ENCODE data around the gene GYPC. TPM values are rescaled to one million over a fixed set of nuclear protein-coding genes. Genes with fewer than 3 reads are reported as not detected.

The GYPC gene
- total RNA-seq, 1 experiment from 2014 or later, result 156 TPM

Small RNAs within 50 kb of the gene (small RNA-seq; reads per million reads assigned to genes)
- not detected for gene RNU6-675P

Other genes with a start within 250 kb of the GYPC start
- gene TEX51, start 242.7 kb downstream of the GYPC start, total RNA-seq (2014; rRNA removed; shearing (Covaris generic); ENCODE audit: low replicate concordance), result not detected in 2 replicates